ENCODE data around the gene ISCU. TPM values are rescaled to one million over a fixed set of nuclear protein-coding genes. Genes with fewer than 3 reads are reported as not detected.

The ISCU gene
- 112 and 120 TPM in 2 replicates for total RNA-seq

DNA sequence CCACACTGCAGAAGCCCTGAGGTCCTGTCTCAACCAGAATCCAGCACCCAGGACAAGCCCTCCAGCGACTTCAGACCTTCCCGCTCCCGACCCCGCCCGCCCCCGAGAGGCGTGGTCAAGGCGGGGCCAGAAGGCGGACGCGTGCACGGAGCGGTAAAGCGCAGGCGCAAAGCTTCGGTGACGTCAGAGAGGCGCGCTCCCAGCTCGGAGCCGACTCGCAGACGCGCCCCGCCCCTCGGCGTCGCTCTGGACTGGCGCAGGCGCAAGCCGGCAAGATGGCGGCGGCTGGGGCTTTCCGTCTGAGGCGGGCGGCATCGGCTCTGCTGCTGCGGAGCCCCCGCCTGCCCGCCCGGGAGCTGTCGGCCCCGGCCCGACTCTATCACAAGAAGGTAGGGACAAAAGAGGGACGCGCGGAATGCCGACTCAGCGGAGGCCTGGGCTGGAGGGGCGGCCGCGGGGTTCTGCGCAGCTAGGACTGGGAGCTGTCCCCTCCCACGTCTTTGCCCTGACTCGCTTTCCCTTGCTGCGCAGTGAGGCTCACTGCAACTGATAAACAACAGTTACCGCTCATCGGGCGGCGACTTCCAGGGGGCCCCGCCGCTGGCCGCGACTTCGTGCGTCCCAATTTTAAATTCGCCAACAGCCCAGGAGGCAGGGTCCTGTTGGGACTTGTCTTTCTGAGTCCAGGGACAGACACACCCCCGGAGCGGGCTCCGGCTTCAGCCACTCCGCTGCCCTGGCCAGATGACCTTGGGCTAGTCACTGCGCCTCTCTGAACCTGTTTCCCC, at the start of gene ISCU:
Gene ISCU, plus strand, starts transcription at position 249 of the 788 bp plus-strand sequence. Its CDS starts 27 bp downstream, at position 276.

GRCh38 chr12:108514973-108515814, 47.2 kb upstream of the ISCU start, which contains the start of gene FICD:
FICD (plus strand) TSS chr12:108515277; CDS start chr12:108516973, 1,696 bp downstream.

GRCh38 chr12:108560752-108561719, 1.4 kb upstream of the ISCU start, which contains the start of gene SART3:
SART3 (minus strand) TSS chr12:108561173; CDS start chr12:108561154, 19 bp downstream.

DNA sequence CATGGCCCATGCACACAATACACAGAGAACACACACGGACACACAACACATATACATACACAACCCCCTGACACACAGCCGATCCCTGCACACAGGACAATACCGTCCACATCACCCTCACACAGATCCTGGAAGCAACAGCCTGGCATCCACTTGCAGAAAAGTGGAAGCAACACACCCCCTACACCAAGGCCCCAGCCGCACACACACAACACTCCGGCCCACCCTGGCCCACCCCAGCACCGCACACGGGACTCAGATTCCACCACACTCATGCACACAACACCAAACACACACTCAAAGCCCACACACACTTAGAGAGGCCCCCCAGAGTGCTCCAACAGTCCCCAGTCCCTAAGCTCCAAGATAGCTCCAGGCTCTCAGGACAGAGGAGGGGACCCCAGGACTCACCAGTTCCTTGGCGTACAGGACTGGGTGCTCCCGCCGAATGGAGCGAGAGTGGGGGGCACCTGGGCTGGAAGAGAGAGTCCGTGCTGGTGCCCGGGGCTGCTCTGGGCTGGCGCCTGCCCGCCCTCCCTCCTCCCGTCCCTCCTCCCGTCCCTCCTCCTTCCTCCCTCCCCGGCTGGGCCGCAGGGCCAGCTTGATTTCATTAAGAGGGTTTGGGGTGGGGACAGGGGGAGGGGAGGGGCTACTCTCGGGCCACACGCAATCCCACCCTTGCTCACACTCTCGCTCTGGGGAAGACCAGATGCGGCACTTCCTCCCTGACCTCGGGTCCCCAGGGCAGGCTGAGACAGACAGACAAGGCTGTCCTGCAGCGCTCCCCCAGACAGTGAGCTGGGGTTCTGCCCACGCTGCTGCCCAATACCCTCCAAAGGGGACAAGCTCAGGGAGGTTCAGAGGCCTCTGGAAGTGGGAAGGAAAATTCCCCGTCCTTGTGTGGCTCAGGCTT, 35.4 kb downstream of the ISCU start, which contains the start of gene TMEM119:
Gene TMEM119, minus strand, starts transcription at position 526 of the 913 bp plus-strand sequence. CDS start 5,701 bp downstream, outside the sequence.

Other genes starting within 250 kb of the ISCU start
- not detected in 2 replicates for gene CMKLR1, start 223.3 kb upstream of the ISCU start, total RNA-seq
- 4.7 and 5.6 TPM in 2 replicates for gene FICD, start 47.3 kb upstream of the ISCU start, total RNA-seq
- 32.0 and 42.6 TPM in 2 replicates for gene SART3, start 1.4 kb upstream of the ISCU start, total RNA-seq
- gene TMEM119, start 35.5 kb downstream of the ISCU start, total RNA-seq, result 0.94 TPM in 1 of 2 replicates, not detected in the other
- 0.07 TPM in 1 of 2 replicates, not detected in the other for gene SELPLG, start 71.3 kb downstream of the ISCU start, total RNA-seq
- gene CORO1C, start 168.9 kb downstream of the ISCU start, total RNA-seq, result 175 and 179 TPM in 2 replicates

All from mammary microvascular endothelial cell (primary cell).